ENCODE data around the gene PRICKLE1. TPM values are rescaled to one million over a fixed set of nuclear protein-coding genes. Genes with fewer than 3 reads are reported as not detected.

The PRICKLE1 gene
- total and polyA plus RNA-seq, 2 of the 4 experiments (the other 2 are of a cell fraction): 21.3 to 21.7 TPM

GRCh38 chr12:42586268-42586667 is 3.3 kb downstream of the PRICKLE1 start:
- no peak overlapping the region for H3K14ac ChIP-seq (replicated peaks; ENCODE audit: low read depth, low read length)
- H2BK5ac ChIP-seq (ENCODE audit: low read depth, low read length, poor library complexity, severe bottlenecking): no peak overlapping the region
- peaks cover 9% of the 10 kb centered on the region; the same call in 1 of the 2 replicates for H4K20me1 ChIP-seq (ENCODE audit: insufficient read depth, low read length)
- no peak overlapping the region for H3K27ac ChIP-seq (ENCODE audit: insufficient read depth, low read length)
- TF ChIP-seq MAZ (IDR thresholded peaks at IDR 0.05; ENCODE audit: borderline replicate concordance, low read depth, low read length): no peak
- TF ChIP-seq CHD1 (IDR thresholded peaks at IDR 0.05; ENCODE audit: low read depth, low read length): no peak
- TF ChIP-seq CTCF (conservative IDR thresholded peaks at IDR 0.05; ENCODE audit: low read depth, low read length): 0 out of 2 replicates have a peak, but pooled peaks have one; percentile 22
- TF ChIP-seq FOS (IDR thresholded peaks at IDR 0.05; ENCODE audit: low read depth, low read length): no peak
- TF ChIP-seq RFX5 (IDR thresholded peaks at IDR 0.05; ENCODE audit: low read depth, low read length): no peak
- H3K56ac ChIP-seq (ENCODE audit: extremely low read depth, insufficient read depth, low read length): no peak overlapping the region
- H2BK15ac ChIP-seq (ENCODE audit: low read depth, low read length): no peak overlapping the region
- H2BK120ac ChIP-seq (ENCODE audit: low read depth, low read length): no peak overlapping the region
- in situ Hi-C loops (cut with MboI; ENCODE audit: low sequenced_read_pairs): loop anchor here (10.0 kb wide), 2 partner anchors 699 to 749 kb away; no protein-coding TSS in a partner anchor
- no CpG with 5 or more reads among the region's 1 CpG for WGBS, 2 experiments (ENCODE audit: extremely low coverage in 2 of 2, insufficient read length in 1 of 2)
- no peak overlapping the region for H3K4me2 ChIP-seq (ENCODE audit: low read depth, low read length)
- peaks cover 24% of the 10 kb centered on the region for H3K4me1 ChIP-seq (ENCODE audit: control insufficient read depth, insufficient read depth, low read length)
- DNase-seq (no peak), ATAC-seq (ENCODE audit: low read depth) (no peak)
- H3K4ac ChIP-seq (ENCODE audit: low read depth, low read length): no peak overlapping the region
- H3K23ac ChIP-seq (ENCODE audit: low read depth, low read length): no peak overlapping the region
- no peaks in the 10 kb centered on the region for H3K36me3 ChIP-seq (ENCODE audit: control insufficient read depth, insufficient read depth, low read length)
- H2AK9ac ChIP-seq (replicated peaks; ENCODE audit: low read depth, low read length, poor library complexity): no peak overlapping the region
- no peak overlapping the region for H4K91ac ChIP-seq (ENCODE audit: insufficient read depth, low read depth, low read length)
- POLR2A ChIA-PET (ENCODE audit: unreplicated experiment): no interaction called here
- peaks cover 15 to 31% of the 10 kb centered on the region in 2 experiments; a peak in 3 of 4 replicates for H3K79me1 ChIP-seq (ENCODE audit: low read depth in 1 of 2, low read length in 2 of 2)
- H2BK20ac ChIP-seq (ENCODE audit: low read depth, low read length): no peak overlapping the region
- H2AFZ ChIP-seq (replicated peaks; ENCODE audit: low read length, poor library complexity): no peak overlapping the region
- no peaks in the 10 kb centered on the region for H3K9me3 ChIP-seq (ENCODE audit: control insufficient read depth, insufficient read depth, low read length)
- H3K9me1 ChIP-seq (ENCODE audit: insufficient read depth, low read length): no peaks in the 10 kb centered on the region
- intact Hi-C loops (cut with micrococcal nuclease): loop anchor here (5.0 to 10.0 kb wide), 3 partner anchors 104 to 449 kb away; no protein-coding TSS in a partner anchor
- H2AK5ac ChIP-seq (ENCODE audit: low read depth, low read length): no peak overlapping the region
- CTCF ChIA-PET: interaction anchor here (0.6 to 1.2 kb wide), 3 partner anchors 118 to 734 kb away, joined by 3 to 5 read pairs (median 4); no protein-coding TSS in a partner anchor
- no peak overlapping the region for H3K18ac ChIP-seq (ENCODE audit: low read depth, low read length)
- H4K8ac ChIP-seq (ENCODE audit: low read depth in 2 of 2, low read length in 2 of 2): no peak overlapping the region
- H4K5ac ChIP-seq (ENCODE audit: low read depth, low read length): no peak overlapping the region
- no TSS peak for BruUV-seq (replicated peaks)
- no peak overlapping the region for H3K9ac ChIP-seq (ENCODE audit: low read depth, low read length)
- H3K27me3 ChIP-seq (ENCODE audit: control insufficient read depth, insufficient read depth, low read length): peaks cover 5% of the 10 kb centered on the region
- H3K4me3 ChIP-seq (ENCODE audit: insufficient read depth, low read depth, low read length): no peak overlapping the region
- dilution Hi-C loops (cut with HindIII; ENCODE audit: low sequenced_read_pairs, unreplicated experiment): no loop called here
